Measurements from ENCODE around the gene PAQR5. TPM values are rescaled to one million over a fixed set of nuclear protein-coding genes. Genes with fewer than 3 reads are reported as not detected.
A peak's percentile ranks its signal among the peaks of the same experiment; 100 is the strongest.
"Not testable (repeated sequence)": the region's sequence is repeated elsewhere in the genome, so short reads cannot be mapped to it uniquely, and the experiment has no call there.

Gene PAQR5
- total and polyA plus RNA-seq, 2 donors from 2014 or later: 32.7 to 51.3 TPM

- Histone ChIP-seq H3K9me3 (ENCODE audit: control insufficient read depth in 2 of 3, insufficient read depth in 1 of 3, low read length in 3 of 3) (no peaks in the 10 kb centered on the region), H3K4me1 (ENCODE audit: control insufficient read depth in 2 of 3, insufficient read depth in 2 of 3, low read depth in 1 of 3, low read length in 3 of 3) (peaks cover 0 to 35% (median 0%) of the 10 kb centered on the region in 3 donors), H3K27ac (ENCODE audit: low read depth in 2 of 2, low read length in 2 of 2) (peak overlapping the region; percentile 29 to 52), H3K4me3 (ENCODE audit: low read length in 3 of 3) (no peak overlapping the region), H3K9ac (ENCODE audit: low read length in 3 of 3) (peak overlapping the region in 1 of 3 donors; percentile 24), H3K36me3 (ENCODE audit: control insufficient read depth in 2 of 3, insufficient read depth in 3 of 3, low read length in 3 of 3) (no peaks in the 10 kb centered on the region), H3K27me3 (ENCODE audit: control insufficient read depth, insufficient read depth, low read length) (no peaks in the 10 kb centered on the region)
- no peak for FAIRE-seq
- intact Hi-C loops (cut with DNase I): no loop called here
- no peak for DNase-seq
- TF ChIP-seq, protein P1, sequence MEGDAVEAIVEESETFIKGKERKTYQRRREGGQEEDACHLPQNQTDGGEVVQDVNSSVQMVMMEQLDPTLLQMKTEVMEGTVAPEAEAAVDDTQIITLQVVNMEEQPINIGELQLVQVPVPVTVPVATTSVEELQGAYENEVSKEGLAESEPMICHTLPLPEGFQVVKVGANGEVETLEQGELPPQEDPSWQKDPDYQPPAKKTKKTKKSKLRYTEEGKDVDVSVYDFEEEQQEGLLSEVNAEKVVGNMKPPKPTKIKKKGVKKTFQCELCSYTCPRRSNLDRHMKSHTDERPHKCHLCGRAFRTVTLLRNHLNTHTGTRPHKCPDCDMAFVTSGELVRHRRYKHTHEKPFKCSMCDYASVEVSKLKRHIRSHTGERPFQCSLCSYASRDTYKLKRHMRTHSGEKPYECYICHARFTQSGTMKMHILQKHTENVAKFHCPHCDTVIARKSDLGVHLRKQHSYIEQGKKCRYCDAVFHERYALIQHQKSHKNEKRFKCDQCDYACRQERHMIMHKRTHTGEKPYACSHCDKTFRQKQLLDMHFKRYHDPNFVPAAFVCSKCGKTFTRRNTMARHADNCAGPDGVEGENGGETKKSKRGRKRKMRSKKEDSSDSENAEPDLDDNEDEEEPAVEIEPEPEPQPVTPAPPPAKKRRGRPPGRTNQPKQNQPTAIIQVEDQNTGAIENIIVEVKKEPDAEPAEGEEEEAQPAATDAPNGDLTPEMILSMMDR (IDR thresholded peaks at IDR 0.05; ENCODE audit: borderline replicate concordance, extremely low read depth, insufficient read depth): no peak
These were observed 8.2 kb upstream of the PAQR5 start for GRCh38 chr15:69290346-69291164.

DNA sequence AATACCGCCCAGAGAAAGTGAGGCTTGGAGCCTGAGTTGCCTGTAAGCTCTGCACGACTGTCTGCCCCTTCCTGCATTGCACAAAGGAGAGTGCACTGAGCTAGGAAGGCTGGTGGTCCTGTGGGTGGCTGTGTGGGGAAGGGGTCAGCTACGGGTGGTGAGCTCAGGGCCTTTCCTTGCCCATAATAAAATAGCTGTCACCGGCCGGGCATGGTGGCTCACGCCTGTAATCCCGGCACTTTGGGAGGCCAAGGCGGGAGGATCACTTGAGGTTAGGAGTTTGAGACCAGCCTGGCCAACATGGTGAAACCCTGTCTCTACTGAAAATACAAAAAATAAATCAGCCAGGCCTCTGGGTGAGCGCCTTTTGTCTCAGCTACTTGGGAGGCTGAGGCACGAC is 7.1 kb upstream of the PAQR5 start:
- H3K27me3 ChIP-seq (ENCODE audit: control insufficient read depth, insufficient read depth, low read length); H3K9ac ChIP-seq (ENCODE audit: low read length in 3 of 3); H3K36me3 ChIP-seq (ENCODE audit: control insufficient read depth in 2 of 3, insufficient read depth in 3 of 3, low read length in 3 of 3); DNase-seq; intact Hi-C loops (cut with DNase I); H3K9me3 ChIP-seq (ENCODE audit: control insufficient read depth in 2 of 3, insufficient read depth in 1 of 3, low read length in 3 of 3); H3K4me3 ChIP-seq (ENCODE audit: low read length in 3 of 3); FAIRE-seq; H3K27ac ChIP-seq (ENCODE audit: low read depth in 2 of 2, low read length in 2 of 2): not testable (repeated sequence)
- H3K4me1 ChIP-seq (ENCODE audit: control insufficient read depth in 2 of 3, insufficient read depth in 2 of 3, low read depth in 1 of 3, low read length in 3 of 3): peaks cover 0 to 45% (median 0%) of the 10 kb centered on the region in 3 donors

DNA sequence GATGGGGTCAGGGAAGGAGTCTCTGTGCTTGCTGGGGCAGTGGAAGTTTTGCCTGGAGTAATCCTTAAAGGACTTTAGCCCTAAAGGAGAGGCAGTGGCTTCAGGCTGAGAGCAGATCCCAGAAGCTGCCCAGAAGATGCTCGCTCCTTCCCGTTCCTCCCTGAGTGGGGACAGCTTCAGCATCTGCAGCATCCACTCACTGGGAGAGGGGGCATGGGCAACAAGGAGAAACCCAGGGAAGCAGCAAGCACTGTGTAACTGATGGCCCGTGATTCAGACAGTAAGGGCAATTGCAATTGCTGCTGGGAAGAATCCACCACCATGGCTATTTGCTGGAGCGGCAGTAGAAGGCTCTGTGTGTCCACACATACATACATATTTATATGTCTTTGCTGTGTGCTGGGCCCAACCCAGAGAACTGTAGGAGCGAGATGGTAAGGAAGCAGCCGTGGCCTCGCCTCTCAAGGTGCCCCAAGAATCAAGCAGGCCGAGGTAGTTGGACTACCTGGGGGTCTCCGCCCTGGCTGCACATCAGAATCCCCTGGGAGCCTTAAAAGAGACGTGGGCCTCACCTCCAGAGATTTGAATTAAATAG is 5.8 kb upstream of the PAQR5 start:
- Histone ChIP-seq H3K27me3 (ENCODE audit: control insufficient read depth, insufficient read depth, low read length) (no peaks in the 10 kb centered on the region), H3K27ac (ENCODE audit: low read depth in 2 of 2, low read length in 2 of 2) (no peak overlapping the region), H3K4me3 (ENCODE audit: low read length in 3 of 3) (no peak overlapping the region), H3K4me1 (ENCODE audit: control insufficient read depth in 2 of 3, insufficient read depth in 2 of 3, low read depth in 1 of 3, low read length in 3 of 3) (peaks cover 0 to 46% (median 0%) of the 10 kb centered on the region in 3 donors), H3K9me3 (ENCODE audit: control insufficient read depth in 2 of 3, insufficient read depth in 1 of 3, low read length in 3 of 3) (no peaks in the 10 kb centered on the region), H3K9ac (ENCODE audit: low read length in 3 of 3) (no peak overlapping the region), H3K36me3 (ENCODE audit: control insufficient read depth in 2 of 3, insufficient read depth in 3 of 3, low read length in 3 of 3) (no peaks in the 10 kb centered on the region)
- FAIRE-seq (no peak), DNase-seq (no peak)
- intact Hi-C loops (cut with DNase I): no loop called here
- TF ChIP-seq, protein P1 (IDR thresholded peaks at IDR 0.05; ENCODE audit: borderline replicate concordance, extremely low read depth, insufficient read depth): no peak
